ENCODE data around the gene PGLYRP2.

The PGLYRP2 gene

GRCh38 chr19:15427991-15428471 lies 51.3 kb downstream of the PGLYRP2 start:
- Histone ChIP-seq H3K4me1 (ENCODE audit: control insufficient read depth in 2 of 2, insufficient read depth in 1 of 2, low read depth in 1 of 2, low read length in 2 of 2) (peaks cover 6 to 11% of the 10 kb centered on the region in 2 donors), H3K36me3 (replicated peaks in 1 of 2; ENCODE audit: control insufficient read depth in 2 of 2, insufficient read depth in 2 of 2, low read length in 2 of 2) (peaks cover 54 to 77% of the 10 kb centered on the region in 2 donors), H3K14ac (ENCODE audit: low read length) (no peak overlapping the region), H3K79me1 (ENCODE audit: low read depth, low read length) (peaks cover 28% of the 10 kb centered on the region), H2AFZ (ENCODE audit: low read length) (no peak overlapping the region), H2AK5ac (ENCODE audit: low read depth, low read length) (no peak overlapping the region), H3K9me3 (replicated peaks in 1 of 2; ENCODE audit: control insufficient read depth in 2 of 2, insufficient read depth in 1 of 2, low read depth in 1 of 2, low read length in 2 of 2) (peaks cover 6 to 10% of the 10 kb centered on the region in 2 donors), H2BK5ac (ENCODE audit: low read length) (no peak overlapping the region), H3K4ac (ENCODE audit: low read length) (no peak overlapping the region), H3K9ac (ENCODE audit: low read depth, low read length, poor library complexity) (no peak overlapping the region), H3K27ac (replicated peaks; ENCODE audit: low read length) (no peak overlapping the region), H4K8ac (ENCODE audit: low read depth, low read length) (no peak overlapping the region), H3K4me3 (ENCODE audit: low read length in 2 of 2) (no peak overlapping the region), H3K18ac (ENCODE audit: low read length) (no peak overlapping the region), H3K23ac (ENCODE audit: low read depth, low read length, poor library complexity) (no peak overlapping the region), H2BK120ac (ENCODE audit: low read depth, low read length) (no peak overlapping the region), H2BK12ac (ENCODE audit: low read length) (no peak overlapping the region), H4K91ac (ENCODE audit: low read depth, low read length, poor library complexity) (no peak overlapping the region), H2BK15ac (ENCODE audit: low read length) (no peak overlapping the region), H3K27me3 (ENCODE audit: control insufficient read depth in 3 of 3, insufficient read depth in 3 of 3, low read depth in 1 of 3, low read length in 3 of 3) (no peaks in the 10 kb centered on the region), H3K4me2 (ENCODE audit: insufficient read depth, low read length, poor library complexity, severe bottlenecking) (no peak overlapping the region)
- WGBS, 2 donors (ENCODE audit: extremely low coverage in 2 of 2, insufficient read length in 2 of 2, insufficient replicate concordance in 1 of 2): no CpG with 5 or more reads among the region's 35 CpGs
- DNase-seq (ENCODE audit: low spot score): no peak

- Histone ChIP-seq H3K36me3 (replicated peaks in 1 of 2; ENCODE audit: control insufficient read depth in 2 of 2, insufficient read depth in 2 of 2, low read length in 2 of 2) (peaks cover 60 to 84% of the 10 kb centered on the region in 2 donors), H3K4me3 (ENCODE audit: low read length in 2 of 2) (no peak overlapping the region), H2BK12ac (ENCODE audit: low read length) (no peak overlapping the region), H2BK15ac (ENCODE audit: low read length) (no peak overlapping the region), H3K18ac (ENCODE audit: low read length) (no peak overlapping the region), H3K23ac (ENCODE audit: low read depth, low read length, poor library complexity) (peak overlapping the region; percentile 80), H2BK5ac (ENCODE audit: low read length) (no peak overlapping the region), H3K27ac (replicated peaks; ENCODE audit: low read length) (no peak overlapping the region), H4K91ac (ENCODE audit: low read depth, low read length, poor library complexity) (no peak overlapping the region), H3K4ac (ENCODE audit: low read length) (no peak overlapping the region), H3K4me2 (ENCODE audit: insufficient read depth, low read length, poor library complexity, severe bottlenecking) (no peak overlapping the region), H3K27me3 (ENCODE audit: control insufficient read depth in 3 of 3, insufficient read depth in 3 of 3, low read depth in 1 of 3, low read length in 3 of 3) (no peaks in the 10 kb centered on the region), H3K4me1 (ENCODE audit: control insufficient read depth in 2 of 2, insufficient read depth in 1 of 2, low read depth in 1 of 2, low read length in 2 of 2) (peaks cover 5 to 11% of the 10 kb centered on the region in 2 donors), H2AFZ (ENCODE audit: low read length) (no peak overlapping the region), H4K8ac (ENCODE audit: low read depth, low read length) (no peak overlapping the region), H3K9ac (ENCODE audit: low read depth, low read length, poor library complexity) (no peak overlapping the region), H2BK120ac (ENCODE audit: low read depth, low read length) (no peak overlapping the region), H3K14ac (ENCODE audit: low read length) (no peak overlapping the region), H2AK5ac (ENCODE audit: low read depth, low read length) (no peak overlapping the region), H3K79me1 (ENCODE audit: low read depth, low read length) (peaks cover 28% of the 10 kb centered on the region), H3K9me3 (replicated peaks in 1 of 2; ENCODE audit: control insufficient read depth in 2 of 2, insufficient read depth in 1 of 2, low read depth in 1 of 2, low read length in 2 of 2) (peaks cover 6 to 11% of the 10 kb centered on the region in 2 donors)
- no peak for DNase-seq (ENCODE audit: low spot score)
- no CpG with 5 or more reads among the region's 25 CpGs for WGBS, 2 donors (ENCODE audit: extremely low coverage in 2 of 2, insufficient read length in 2 of 2, insufficient replicate concordance in 1 of 2)
Observed at GRCh38 chr19:15427350-15427700, 52.0 kb downstream of the PGLYRP2 start.

- Histone ChIP-seq H3K9me3 (replicated peaks in 1 of 2; ENCODE audit: control insufficient read depth in 2 of 2, insufficient read depth in 1 of 2, low read depth in 1 of 2, low read length in 2 of 2) (peaks cover 6 to 11% of the 10 kb centered on the region in 2 donors), H3K23ac (ENCODE audit: low read depth, low read length, poor library complexity) (no peak overlapping the region), H3K9ac (ENCODE audit: low read depth, low read length, poor library complexity) (no peak overlapping the region), H3K18ac (ENCODE audit: low read length) (no peak overlapping the region), H3K4me2 (ENCODE audit: insufficient read depth, low read length, poor library complexity, severe bottlenecking) (no peak overlapping the region), H3K14ac (ENCODE audit: low read length) (no peak overlapping the region), H2BK15ac (ENCODE audit: low read length) (no peak overlapping the region), H2AFZ (ENCODE audit: low read length) (no peak overlapping the region), H3K27ac (replicated peaks; ENCODE audit: low read length) (no peak overlapping the region), H4K91ac (ENCODE audit: low read depth, low read length, poor library complexity) (no peak overlapping the region), H2AK5ac (ENCODE audit: low read depth, low read length) (no peak overlapping the region), H2BK12ac (ENCODE audit: low read length) (no peak overlapping the region), H4K8ac (ENCODE audit: low read depth, low read length) (no peak overlapping the region), H3K4me1 (ENCODE audit: control insufficient read depth in 2 of 2, insufficient read depth in 1 of 2, low read depth in 1 of 2, low read length in 2 of 2) (peaks cover 5 to 11% of the 10 kb centered on the region in 2 donors), H3K36me3 (replicated peaks in 1 of 2; ENCODE audit: control insufficient read depth in 2 of 2, insufficient read depth in 2 of 2, low read length in 2 of 2) (peaks cover 60 to 87% of the 10 kb centered on the region in 2 donors), H3K79me1 (ENCODE audit: low read depth, low read length) (peaks cover 24% of the 10 kb centered on the region), H2BK5ac (ENCODE audit: low read length) (no peak overlapping the region), H2BK120ac (ENCODE audit: low read depth, low read length) (no peak overlapping the region), H3K4ac (ENCODE audit: low read length) (no peak overlapping the region), H3K27me3 (ENCODE audit: control insufficient read depth in 3 of 3, insufficient read depth in 3 of 3, low read depth in 1 of 3, low read length in 3 of 3) (no peaks in the 10 kb centered on the region), H3K4me3 (ENCODE audit: low read length in 2 of 2) (no peak overlapping the region)
- no peak for DNase-seq (ENCODE audit: low spot score)
- no CpG with 5 or more reads among the region's 16 CpGs for WGBS, 2 donors (ENCODE audit: extremely low coverage in 2 of 2, insufficient read length in 2 of 2, insufficient replicate concordance in 1 of 2)
Observed at GRCh38 chr19:15426485-15427349, 52.6 kb downstream of the PGLYRP2 start.

- H3K36me3 ChIP-seq (replicated peaks in 1 of 2; ENCODE audit: control insufficient read depth in 2 of 2, insufficient read depth in 2 of 2, low read length in 2 of 2): peaks cover 56 to 89% of the 10 kb centered on the region in 2 donors
Observed at GRCh38 chr19:15425321-15425950, 53.9 kb downstream of the PGLYRP2 start.

More at GRCh38 chr19:15425321-15425950, 53.9 kb downstream of the PGLYRP2 start:
- Histone ChIP-seq H3K27ac (replicated peaks; ENCODE audit: low read length) (no peak overlapping the region), H4K91ac (ENCODE audit: low read depth, low read length, poor library complexity) (no peak overlapping the region), H3K79me1 (ENCODE audit: low read depth, low read length) (peaks cover 13% of the 10 kb centered on the region), H2BK120ac (ENCODE audit: low read depth, low read length) (no peak overlapping the region), H3K14ac (ENCODE audit: low read length) (no peak overlapping the region), H3K4me1 (ENCODE audit: control insufficient read depth in 2 of 2, insufficient read depth in 1 of 2, low read depth in 1 of 2, low read length in 2 of 2) (peaks cover 0 to 1% of the 10 kb centered on the region in 2 donors), H3K4me3 (ENCODE audit: low read length in 2 of 2) (no peak overlapping the region), H2BK12ac (ENCODE audit: low read length) (no peak overlapping the region), H2BK15ac (ENCODE audit: low read length) (no peak overlapping the region), H3K4me2 (ENCODE audit: insufficient read depth, low read length, poor library complexity, severe bottlenecking) (no peak overlapping the region), H3K4ac (ENCODE audit: low read length) (no peak overlapping the region), H3K27me3 (ENCODE audit: control insufficient read depth in 3 of 3, insufficient read depth in 3 of 3, low read depth in 1 of 3, low read length in 3 of 3) (no peaks in the 10 kb centered on the region), H2BK5ac (ENCODE audit: low read length) (no peak overlapping the region), H3K18ac (ENCODE audit: low read length) (no peak overlapping the region), H3K23ac (ENCODE audit: low read depth, low read length, poor library complexity) (no peak overlapping the region), H4K8ac (ENCODE audit: low read depth, low read length) (no peak overlapping the region), H2AFZ (ENCODE audit: low read length) (no peak overlapping the region), H3K9me3 (replicated peaks in 1 of 2; ENCODE audit: control insufficient read depth in 2 of 2, insufficient read depth in 1 of 2, low read depth in 1 of 2, low read length in 2 of 2) (peaks cover 6 to 11% of the 10 kb centered on the region in 2 donors), H2AK5ac (ENCODE audit: low read depth, low read length) (no peak overlapping the region), H3K9ac (ENCODE audit: low read depth, low read length, poor library complexity) (no peak overlapping the region)
- DNase-seq (ENCODE audit: low spot score): no peak
- WGBS, 2 donors (ENCODE audit: extremely low coverage in 2 of 2, insufficient read length in 2 of 2, insufficient replicate concordance in 1 of 2): no CpG with 5 or more reads among the region's 36 CpGs
